HEK293 (cell line): Measurements from ENCODE around the gene TGIF1.

Experiments used
- CTCF ChIA-PET: fragments of 350-600 bp; formaldehyde crosslinking; extraction: SDS; loops from one replicate; lab custom pipeline; 2021; ENCODE audit warnings: antibody characterized with exemption; lab: Yijun Ruan, JAX
- POLR2A ChIA-PET: fragments of 300-600 bp; formaldehyde crosslinking; extraction: SDS; loops from one replicate; lab custom pipeline; 2020; ENCODE audit warnings: antibody characterized with exemption, inconsistent platforms; lab: Yijun Ruan, JAX
- H3K27ac ChIP-seq: fragments of 200-500 bp; sonication (Bioruptor generic); 2 replicates; pipeline ENCODE4 v1.5.1; 2014; ENCODE audit warnings: low read depth, low read length, control low read depth, inconsistent platforms; ENCODE audit errors: extremely low read depth
- H3K36me3 ChIP-seq, 2 experiments: fragments of 200-500 bp in 1 of 2; sonication (Bioruptor generic) in 1 of 2; 1 replicate in 1 of 2; 2 replicates in 1 of 2; pipeline ENCODE4 v1.5.1; 2014 to 2017; ENCODE audit warnings: inconsistent platforms in 2 of 2, low read length in 2 of 2; ENCODE audit not compliant: control insufficient read depth in 2 of 2, insufficient read depth in 1 of 2
- H3K4me1 ChIP-seq: fragments of 200-500 bp; sonication (Bioruptor generic); 2 replicates; pipeline ENCODE4 v1.5.1; 2014; ENCODE audit warnings: mild to moderate bottlenecking, low read length, inconsistent platforms; ENCODE audit not compliant: control insufficient read depth, insufficient read depth
- H3K4me3 ChIP-seq: 2 replicates; pipeline ENCODE4 v1.5.1; 2011; ENCODE audit warnings: low read depth, mild to moderate bottlenecking, control low read depth, low read length, moderate library complexity
- H3K9me3 ChIP-seq: fragments of 200-500 bp; sonication (Bioruptor generic); 2 replicates; pipeline ENCODE4 v1.5.1; 2014; ENCODE audit warnings: low read depth, low read length, inconsistent platforms; ENCODE audit not compliant: control insufficient read depth, insufficient read depth
- GLIS1 ChIP-seq: fragments of 450-650 bp; formaldehyde crosslinking; IDR thresholded peaks from 2 replicates; pipeline ENCODE4 v1.5.1; 2016; ENCODE audit warnings: missing biosample characterization, missing genetic modification characterization
- IKZF3 ChIP-seq: fragments of 450-650 bp; IDR thresholded peaks from 2 replicates; pipeline ENCODE4 v1.5.0; 2018; ENCODE audit warnings: missing biosample characterization, mild to moderate bottlenecking, missing genetic modification characterization, moderate library complexity
- OSR2 ChIP-seq: fragments of 450-650 bp; formaldehyde crosslinking; IDR thresholded peaks from 2 replicates; pipeline ENCODE4 v1.5.1; 2016; ENCODE audit warnings: missing biosample characterization, missing genetic modification characterization
- OVOL3 ChIP-seq: fragments of 450-650 bp; formaldehyde crosslinking; IDR thresholded peaks from 2 replicates; pipeline ENCODE4 v1.5.1; 2016; ENCODE audit warnings: missing biosample characterization, missing genetic modification characterization
- PRDM1 ChIP-seq: fragments of 450-650 bp; formaldehyde crosslinking; IDR thresholded peaks from 2 replicates; pipeline ENCODE4; 2016; ENCODE audit warnings: missing biosample characterization, missing genetic modification characterization
- PRDM6 ChIP-seq: fragments of 450-650 bp; formaldehyde crosslinking; IDR thresholded peaks from 2 replicates; pipeline ENCODE4 v1.5.1; 2017; ENCODE audit warnings: missing biosample characterization, missing genetic modification characterization
- WT1 ChIP-seq: fragments of 450-650 bp; formaldehyde crosslinking; IDR thresholded peaks from 2 replicates; pipeline ENCODE4 v1.5.1; 2016; ENCODE audit warnings: missing biosample characterization, missing genetic modification characterization
- ZFP37 ChIP-seq: fragments of 450-650 bp; formaldehyde crosslinking; IDR thresholded peaks from 2 replicates; pipeline ENCODE4 v1.5.1; 2016; ENCODE audit warnings: missing biosample characterization, missing genetic modification characterization
- ZNF2 ChIP-seq: fragments of 450-650 bp; formaldehyde crosslinking; IDR thresholded peaks from 2 replicates; pipeline ENCODE4 v1.5.1; 2016; ENCODE audit warnings: missing biosample characterization, missing genetic modification characterization
- ZNF223 ChIP-seq: fragments of 450-650 bp; formaldehyde crosslinking; IDR thresholded peaks from 2 replicates; pipeline ENCODE4 v1.5.1; 2016; ENCODE audit warnings: missing biosample characterization, missing genetic modification characterization
- ZNF23 ChIP-seq: fragments of 450-650 bp; formaldehyde crosslinking; IDR thresholded peaks from 2 replicates; pipeline ENCODE4 v1.5.1; 2016; ENCODE audit warnings: missing biosample characterization, missing genetic modification characterization, borderline replicate concordance
- ZNF433 ChIP-seq: fragments of 450-650 bp; formaldehyde crosslinking; IDR thresholded peaks from 2 replicates; pipeline ENCODE4 v1.5.1; 2016; ENCODE audit warnings: missing biosample characterization, missing genetic modification characterization, low read depth
- ZNF639 ChIP-seq: fragments of 450-650 bp; formaldehyde crosslinking; IDR thresholded peaks from 2 replicates; pipeline ENCODE4 v1.5.1; 2016; ENCODE audit warnings: missing biosample characterization, missing genetic modification characterization
- TF ChIP-seq, protein P1 (sequence below): fragments of 450-650 bp; IDR thresholded peaks from 2 replicates; pipeline ENCODE4 v1.5.1; 2018; ENCODE audit warnings: missing biosample characterization, missing genetic modification characterization
- TF ChIP-seq, protein P2 (sequence below): fragments of 450-650 bp; formaldehyde crosslinking; IDR thresholded peaks from 2 replicates; pipeline ENCODE4 v1.5.1; 2017; ENCODE audit warnings: missing biosample characterization, missing genetic modification characterization
- TF ChIP-seq, protein P3 (sequence below): fragments of 450-650 bp; formaldehyde crosslinking; IDR thresholded peaks from 2 replicates; pipeline ENCODE4 v1.5.1; 2016; ENCODE audit warnings: missing biosample characterization, missing genetic modification characterization
- TF ChIP-seq, protein P4 (sequence below): fragments of 450-650 bp; formaldehyde crosslinking; IDR thresholded peaks from 2 replicates; pipeline ENCODE4 v1.5.1; 2016; ENCODE audit warnings: missing biosample characterization, missing genetic modification characterization

TGIF1 gene

GRCh38 chr18:3453540-3454364 is 3.8 kb downstream of the TGIF1 start:
- no peak overlapping the region for H3K27ac ChIP-seq
- ChIA-PET POLR2A (interaction anchor here (0.7 to 1.8 kb wide), 7 partner anchors 11 to 580 kb away, joined by 3 to 10 read pairs (median 6); no protein-coding TSS in a partner anchor), CTCF (interaction anchor here (0.6 to 5.2 kb wide), 39 partner anchors 8 to 416 kb away, joined by 3 to 54 read pairs (median 5); no protein-coding TSS in a partner anchor)
- peaks cover 14% of the 10 kb centered on the region; the same call in 1 of the 2 replicates for H3K4me1 ChIP-seq
- H3K4me3 ChIP-seq = peak overlapping the region; percentile 27
- H3K9me3 ChIP-seq = no peaks in the 10 kb centered on the region
- peaks cover 22 to 25% of the 10 kb centered on the region in 2 experiments; a peak in 2 of 3 replicates for H3K36me3 ChIP-seq
- TF ChIP-seq PRDM6 (tag by site-specific recombination) (peak; percentile 60), PRDM1 (peak; percentile 61; the same call in 1 of the 2 replicates)
- TF ChIP-seq, protein P1, sequence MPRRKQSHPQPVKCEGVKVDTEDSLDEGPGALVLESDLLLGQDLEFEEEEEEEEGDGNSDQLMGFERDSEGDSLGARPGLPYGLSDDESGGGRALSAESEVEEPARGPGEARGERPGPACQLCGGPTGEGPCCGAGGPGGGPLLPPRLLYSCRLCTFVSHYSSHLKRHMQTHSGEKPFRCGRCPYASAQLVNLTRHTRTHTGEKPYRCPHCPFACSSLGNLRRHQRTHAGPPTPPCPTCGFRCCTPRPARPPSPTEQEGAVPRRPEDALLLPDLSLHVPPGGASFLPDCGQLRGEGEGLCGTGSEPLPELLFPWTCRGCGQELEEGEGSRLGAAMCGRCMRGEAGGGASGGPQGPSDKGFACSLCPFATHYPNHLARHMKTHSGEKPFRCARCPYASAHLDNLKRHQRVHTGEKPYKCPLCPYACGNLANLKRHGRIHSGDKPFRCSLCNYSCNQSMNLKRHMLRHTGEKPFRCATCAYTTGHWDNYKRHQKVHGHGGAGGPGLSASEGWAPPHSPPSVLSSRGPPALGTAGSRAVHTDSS (tag by site-specific recombination) = no peak
- TF ChIP-seq, all 188 proteins: peak for 2

GRCh38 chr18:3454365-3455089 is 4.6 kb downstream of the TGIF1 start:
- H3K4me3 ChIP-seq = no peak overlapping the region; the same call in 1 of the 2 replicates
- H3K36me3 ChIP-seq = peaks cover 26 to 30% of the 10 kb centered on the region in 2 experiments; a peak in 2 of 3 replicates
- TF ChIP-seq OSR2 (tag by site-specific recombination) (no peak), ZNF23 (no peak), IKZF3 (tag by site-specific recombination) (peak; percentile 60), WT1 (tag by site-specific recombination) (no peak), ZFP37 (no peak), PRDM6 (tag by site-specific recombination) (peak; percentile 48), ZNF639 (tag by site-specific recombination) (no peak), OVOL3 (tag by site-specific recombination) (no peak), ZNF2 (no peak), ZNF433 (tag by site-specific recombination) (no peak), ZNF223 (tag by site-specific recombination) (no peak), GLIS1 (tag by site-specific recombination) (no peak)
- TF ChIP-seq, protein P2, sequence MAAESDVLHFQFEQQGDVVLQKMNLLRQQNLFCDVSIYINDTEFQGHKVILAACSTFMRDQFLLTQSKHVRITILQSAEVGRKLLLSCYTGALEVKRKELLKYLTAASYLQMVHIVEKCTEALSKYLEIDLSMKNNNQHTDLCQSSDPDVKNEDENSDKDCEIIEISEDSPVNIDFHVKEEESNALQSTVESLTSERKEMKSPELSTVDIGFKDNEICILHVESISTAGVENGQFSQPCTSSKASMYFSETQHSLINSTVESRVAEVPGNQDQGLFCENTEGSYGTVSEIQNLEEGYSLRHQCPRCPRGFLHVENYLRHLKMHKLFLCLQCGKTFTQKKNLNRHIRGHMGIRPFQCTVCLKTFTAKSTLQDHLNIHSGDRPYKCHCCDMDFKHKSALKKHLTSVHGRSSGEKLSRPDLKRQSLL (tag by site-specific recombination) = no peak
- TF ChIP-seq, protein P3, sequence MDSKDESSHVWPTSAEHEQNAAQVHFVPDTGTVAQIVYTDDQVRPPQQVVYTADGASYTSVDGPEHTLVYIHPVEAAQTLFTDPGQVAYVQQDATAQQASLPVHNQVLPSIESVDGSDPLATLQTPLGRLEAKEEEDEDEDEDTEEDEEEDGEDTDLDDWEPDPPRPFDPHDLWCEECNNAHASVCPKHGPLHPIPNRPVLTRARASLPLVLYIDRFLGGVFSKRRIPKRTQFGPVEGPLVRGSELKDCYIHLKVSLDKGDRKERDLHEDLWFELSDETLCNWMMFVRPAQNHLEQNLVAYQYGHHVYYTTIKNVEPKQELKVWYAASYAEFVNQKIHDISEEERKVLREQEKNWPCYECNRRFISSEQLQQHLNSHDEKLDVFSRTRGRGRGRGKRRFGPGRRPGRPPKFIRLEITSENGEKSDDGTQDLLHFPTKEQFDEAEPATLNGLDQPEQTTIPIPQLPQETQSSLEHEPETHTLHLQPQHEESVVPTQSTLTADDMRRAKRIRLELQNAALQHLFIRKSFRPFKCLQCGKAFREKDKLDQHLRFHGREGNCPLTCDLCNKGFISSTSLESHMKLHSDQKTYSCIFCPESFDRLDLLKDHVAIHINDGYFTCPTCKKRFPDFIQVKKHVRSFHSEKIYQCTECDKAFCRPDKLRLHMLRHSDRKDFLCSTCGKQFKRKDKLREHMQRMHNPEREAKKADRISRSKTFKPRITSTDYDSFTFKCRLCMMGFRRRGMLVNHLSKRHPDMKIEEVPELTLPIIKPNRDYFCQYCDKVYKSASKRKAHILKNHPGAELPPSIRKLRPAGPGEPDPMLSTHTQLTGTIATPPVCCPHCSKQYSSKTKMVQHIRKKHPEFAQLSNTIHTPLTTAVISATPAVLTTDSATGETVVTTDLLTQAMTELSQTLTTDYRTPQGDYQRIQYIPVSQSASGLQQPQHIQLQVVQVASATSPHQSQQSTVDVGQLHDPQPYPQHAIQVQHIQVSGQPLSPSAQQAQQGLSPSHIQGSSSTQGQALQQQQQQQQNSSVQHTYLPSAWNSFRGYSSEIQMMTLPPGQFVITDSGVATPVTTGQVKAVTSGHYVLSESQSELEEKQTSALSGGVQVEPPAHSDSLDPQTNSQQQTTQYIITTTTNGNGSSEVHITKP (tag by site-specific recombination) = no peak
- TF ChIP-seq, protein P4, sequence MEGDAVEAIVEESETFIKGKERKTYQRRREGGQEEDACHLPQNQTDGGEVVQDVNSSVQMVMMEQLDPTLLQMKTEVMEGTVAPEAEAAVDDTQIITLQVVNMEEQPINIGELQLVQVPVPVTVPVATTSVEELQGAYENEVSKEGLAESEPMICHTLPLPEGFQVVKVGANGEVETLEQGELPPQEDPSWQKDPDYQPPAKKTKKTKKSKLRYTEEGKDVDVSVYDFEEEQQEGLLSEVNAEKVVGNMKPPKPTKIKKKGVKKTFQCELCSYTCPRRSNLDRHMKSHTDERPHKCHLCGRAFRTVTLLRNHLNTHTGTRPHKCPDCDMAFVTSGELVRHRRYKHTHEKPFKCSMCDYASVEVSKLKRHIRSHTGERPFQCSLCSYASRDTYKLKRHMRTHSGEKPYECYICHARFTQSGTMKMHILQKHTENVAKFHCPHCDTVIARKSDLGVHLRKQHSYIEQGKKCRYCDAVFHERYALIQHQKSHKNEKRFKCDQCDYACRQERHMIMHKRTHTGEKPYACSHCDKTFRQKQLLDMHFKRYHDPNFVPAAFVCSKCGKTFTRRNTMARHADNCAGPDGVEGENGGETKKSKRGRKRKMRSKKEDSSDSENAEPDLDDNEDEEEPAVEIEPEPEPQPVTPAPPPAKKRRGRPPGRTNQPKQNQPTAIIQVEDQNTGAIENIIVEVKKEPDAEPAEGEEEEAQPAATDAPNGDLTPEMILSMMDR (tag by site-specific recombination) = peak; percentile 43

More at GRCh38 chr18:3454365-3455089, 4.6 kb downstream of the TGIF1 start:
- ChIA-PET CTCF (interaction anchor here (0.5 to 5.2 kb wide), 48 partner anchors 8 to 544 kb away, joined by 3 to 54 read pairs (median 5); no protein-coding TSS in a partner anchor), POLR2A (interaction anchor here (0.7 to 1.8 kb wide), 2 partner anchors 140 to 157 kb away, joined by 3 to 7 read pairs; no protein-coding TSS in a partner anchor)
- H3K4me1 ChIP-seq = peaks cover 14% of the 10 kb centered on the region; the same call in 1 of the 2 replicates
- H3K9me3 ChIP-seq = no peaks in the 10 kb centered on the region
- H3K27ac ChIP-seq = no peak overlapping the region
